ENCODE measurements around the gene SYT3. TPM values are rescaled to one million over a fixed set of nuclear protein-coding genes. Genes with fewer than 3 reads are reported as not detected.

The SYT3 gene
- total and polyA plus RNA-seq, 4 donors: not detected

GRCh38 chr19:50629801-50630200 lies 9.9 kb downstream of the SYT3 start:
- Histone ChIP-seq H3K27ac (ENCODE audit: low read depth in 1 of 2, low read length in 2 of 2) (no peak overlapping the region), H3K4me3 (ENCODE audit: low read depth in 1 of 3, low read length in 3 of 3) (no peak overlapping the region), H3K9me3 (ENCODE audit: control insufficient read depth in 4 of 4, low read length in 3 of 4) (peaks cover 4 to 16% (median 12%) of the 10 kb centered on the region in 4 donors), H3K4me1 (ENCODE audit: control insufficient read depth in 4 of 4, insufficient read depth in 4 of 4, low read length in 3 of 4) (no peaks in the 10 kb centered on the region), H3K9ac (ENCODE audit: low read depth in 1 of 2, low read length in 2 of 2) (no peak overlapping the region), H3K27me3 (ENCODE audit: control insufficient read depth in 4 of 4, insufficient read depth in 4 of 4, low read length in 3 of 4) (no peaks in the 10 kb centered on the region), H3K36me3 (ENCODE audit: control insufficient read depth in 4 of 4, insufficient read depth in 3 of 4, low read depth in 1 of 4, low read length in 3 of 4) (no peaks in the 10 kb centered on the region)
- WGBS: 72% methylated on average over 14 of the region's 14 CpGs
- TF ChIP-seq ATF3 (IDR thresholded peaks at IDR 0.05) (no peak), NR2F2 (IDR thresholded peaks at IDR 0.05) (no peak), EGR1 (IDR thresholded peaks at IDR 0.05; ENCODE audit: low read depth in 2 of 2) (no peak), JUND (IDR thresholded peaks at IDR 0.05) (no peak), RXRA (IDR thresholded peaks at IDR 0.05) (no peak), YY1 (IDR thresholded peaks at IDR 0.05) (no peak), CTCF (IDR thresholded peaks at IDR 0.05; ENCODE audit: low read depth, low read length, missing input control) (no peak)
- DNase-seq (ENCODE audit: low spot score): no peak

- Histone ChIP-seq H3K9ac (ENCODE audit: low read depth in 1 of 2, low read length in 2 of 2) (no peak overlapping the region), H3K4me1 (ENCODE audit: control insufficient read depth in 4 of 4, insufficient read depth in 4 of 4, low read length in 3 of 4) (no peaks in the 10 kb centered on the region), H3K27ac (ENCODE audit: low read depth in 1 of 2, low read length in 2 of 2) (no peak overlapping the region), H3K4me3 (ENCODE audit: low read depth in 1 of 3, low read length in 3 of 3) (no peak overlapping the region), H3K36me3 (ENCODE audit: control insufficient read depth in 4 of 4, insufficient read depth in 3 of 4, low read depth in 1 of 4, low read length in 3 of 4) (no peaks in the 10 kb centered on the region), H3K9me3 (ENCODE audit: control insufficient read depth in 4 of 4, low read length in 3 of 4) (peaks cover 4 to 10% (median 9%) of the 10 kb centered on the region in 4 donors), H3K27me3 (ENCODE audit: control insufficient read depth in 4 of 4, insufficient read depth in 4 of 4, low read length in 3 of 4) (no peaks in the 10 kb centered on the region)
- WGBS: 70% methylated on average over 20 of the region's 20 CpGs
- no peak for DNase-seq (ENCODE audit: low spot score)
- TF ChIP-seq TAF1 (conservative IDR thresholded peaks at IDR 0.05): no peak
- no peak for TF ChIP-seq CTCF (IDR thresholded peaks at IDR 0.05; ENCODE audit: low read depth, low read length, missing input control)
- TF ChIP-seq YY1 (IDR thresholded peaks at IDR 0.05): no peak
- TF ChIP-seq RXRA (IDR thresholded peaks at IDR 0.05): no peak
- no peak for TF ChIP-seq FOXA2 (IDR thresholded peaks at IDR 0.05)
- no peak for TF ChIP-seq NR2F2 (IDR thresholded peaks at IDR 0.05)
- no peak for TF ChIP-seq ATF3 (IDR thresholded peaks at IDR 0.05)
- TF ChIP-seq MAX (IDR thresholded peaks at IDR 0.05): no peak
- no peak for TF ChIP-seq EGR1 (IDR thresholded peaks at IDR 0.05; ENCODE audit: low read depth in 2 of 2)
- no peak for TF ChIP-seq JUND (IDR thresholded peaks at IDR 0.05)
- TF ChIP-seq HNF4A (conservative IDR thresholded peaks at IDR 0.05): no peak
- TF ChIP-seq RAD21 (IDR thresholded peaks at IDR 0.05): no peak
- no peak for TF ChIP-seq SP1 (IDR thresholded peaks at IDR 0.05)
- TF ChIP-seq ZBTB33 (IDR thresholded peaks at IDR 0.05): no peak
- TF ChIP-seq HNF4G (IDR thresholded peaks at IDR 0.05): no peak
- TF ChIP-seq GABPA (IDR thresholded peaks at IDR 0.05 in 1 of 2, conservative IDR thresholded peaks at IDR 0.05 in 1 of 2): no peak
- no peak for TF ChIP-seq REST (IDR thresholded peaks at IDR 0.05)
These were observed 10.5 kb downstream of the SYT3 start for GRCh38 chr19:50629194-50629593.
